ENCODE measurements around the gene FAM47A.

FAM47A gene

GRCh38 chrX:34126011-34126410 lies 6.1 kb downstream of the FAM47A start:
- no peak overlapping the region for H3K4me3 ChIP-seq (ENCODE audit: low read depth, low read length)
- no peak for TF ChIP-seq CTCF (IDR thresholded peaks at IDR 0.05; ENCODE audit: low read depth, low read length, missing control alignments)
- no peak for DNase-seq (ENCODE audit: low read depth)

- TF ChIP-seq CTCF (IDR thresholded peaks at IDR 0.05; ENCODE audit: low read depth, low read length, missing control alignments), result no peak
- DNase-seq (ENCODE audit: low read depth), result no peak
- no peak overlapping the region for H3K4me3 ChIP-seq (ENCODE audit: low read depth, low read length)
Measured at GRCh38 chrX:34119122-34119521, 13.0 kb downstream of the FAM47A start.

GRCh38 chrX:34112459-34112858 lies 19.7 kb downstream of the FAM47A start:
- no peak for DNase-seq (ENCODE audit: low read depth)
- no peak for TF ChIP-seq CTCF (IDR thresholded peaks at IDR 0.05; ENCODE audit: low read depth, low read length, missing control alignments)
- H3K4me3 ChIP-seq (ENCODE audit: low read depth, low read length), result no peak overlapping the region

Data from GM12864 (cell line).